Measurements from ENCODE around the gene SLC9A1.
A peak's percentile ranks its signal among the peaks of the same experiment; 100 is the strongest.
"Not testable (repeated sequence)": the region's sequence is repeated elsewhere in the genome, so short reads cannot be mapped to it uniquely, and the experiment has no call there.

The SLC9A1 gene

DNA sequence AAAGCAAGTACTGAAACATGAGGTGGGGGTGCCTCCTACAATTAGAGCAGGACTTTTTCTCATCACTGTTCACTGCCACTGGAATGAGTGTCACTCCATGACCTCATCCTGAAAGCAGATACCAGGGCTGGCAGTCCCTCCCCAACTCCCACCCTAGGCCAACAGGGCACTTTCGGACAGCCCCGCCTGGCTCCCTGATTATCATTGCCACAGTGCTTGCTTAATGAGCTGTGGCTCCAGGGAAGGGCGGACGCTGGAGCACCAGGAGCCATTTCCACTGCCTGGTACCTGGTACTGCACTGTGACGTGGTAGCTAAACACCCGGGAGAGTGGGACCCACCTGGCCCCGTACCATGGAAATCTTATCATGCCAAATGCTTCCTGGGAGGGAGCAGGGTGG, 22.3 kb downstream of the SLC9A1 start:
- DNase-seq (ENCODE audit: low read depth, low spot score): no peak

DNA sequence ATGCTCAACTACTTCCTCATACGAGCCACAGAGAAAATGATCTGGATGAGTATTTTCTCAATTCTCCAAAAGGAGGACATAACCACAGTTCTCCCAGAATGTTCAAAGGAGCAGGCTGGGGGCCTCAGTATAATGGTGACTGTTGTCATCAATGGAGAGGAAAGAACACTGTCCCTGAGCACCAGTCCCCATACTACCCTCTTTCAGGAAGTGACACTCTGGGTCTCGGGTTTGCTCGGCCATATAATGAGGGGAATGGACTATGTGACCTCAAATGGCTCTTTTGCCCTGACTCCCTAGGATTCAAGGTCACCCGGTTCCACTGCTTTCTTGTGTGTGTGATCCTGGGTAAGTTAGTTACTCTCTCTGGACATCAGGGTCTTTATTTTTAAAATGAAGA, 22.8 kb downstream of the SLC9A1 start:
- DNase-seq (ENCODE audit: low read depth, low spot score): no peak

DNA sequence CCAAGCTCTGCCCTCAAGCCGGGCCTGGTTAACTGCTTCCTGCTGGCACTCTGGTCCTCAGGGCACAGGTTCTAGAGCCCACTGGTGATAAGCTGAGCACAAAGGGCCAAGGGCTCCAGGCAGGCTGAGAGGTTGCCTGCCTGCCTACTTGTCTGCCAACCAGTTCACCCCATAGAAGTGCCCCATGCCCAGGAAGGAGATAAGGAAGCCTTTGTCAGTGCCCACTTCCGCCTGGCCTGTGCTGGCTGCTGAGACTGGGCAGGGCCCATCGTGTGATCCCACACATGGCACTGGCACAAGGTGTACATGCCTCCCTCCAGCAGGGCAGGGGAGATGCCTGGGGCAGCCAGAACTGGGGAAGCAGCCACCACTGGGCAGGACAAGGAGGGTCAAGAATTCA, 24.1 kb downstream of the SLC9A1 start:
- DNase-seq (ENCODE audit: low read depth, low spot score): no peak

DNA sequence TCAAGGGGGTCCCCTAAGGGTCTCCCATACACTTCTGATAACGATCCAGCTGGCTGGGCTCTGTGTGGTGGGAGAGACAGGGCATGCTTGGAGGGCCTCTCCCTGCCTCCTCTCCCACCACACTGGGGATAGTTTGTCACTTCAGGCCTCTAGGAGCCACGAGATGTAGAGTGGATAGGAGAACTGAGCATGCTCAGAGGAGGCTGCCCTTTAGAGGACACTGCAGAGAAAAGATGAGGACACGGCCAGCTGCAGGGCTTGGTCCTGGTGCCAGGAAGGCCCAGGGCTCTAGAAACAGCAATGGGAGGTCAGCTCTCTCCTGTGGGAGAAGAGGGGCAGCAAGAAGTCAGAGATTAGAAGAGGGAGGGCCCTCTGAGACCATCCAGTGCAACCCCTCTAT, 25.7 kb downstream of the SLC9A1 start:
- no peak for DNase-seq (ENCODE audit: low read depth, low spot score)

DNA sequence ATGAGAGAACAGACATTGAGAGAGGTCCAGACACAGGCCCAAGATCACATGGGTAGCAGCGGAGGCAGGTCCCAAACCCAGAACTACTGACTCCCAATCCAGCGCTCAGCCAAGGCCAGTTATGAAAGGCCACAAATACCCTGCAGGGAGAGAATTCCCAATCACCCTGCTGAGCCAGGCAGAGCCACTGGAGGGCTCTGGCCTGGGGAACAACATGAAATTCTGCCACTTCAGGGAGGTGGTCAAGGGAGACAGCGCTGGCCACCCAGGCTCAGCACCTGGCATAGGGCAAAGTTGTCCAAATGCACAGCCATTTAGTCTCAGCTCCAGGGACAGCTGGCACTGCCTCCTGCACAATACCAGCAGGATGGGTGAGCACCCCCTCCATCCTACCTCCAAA, 27.5 kb downstream of the SLC9A1 start:
- DNase-seq (ENCODE audit: low read depth, low spot score): no peak

DNA sequence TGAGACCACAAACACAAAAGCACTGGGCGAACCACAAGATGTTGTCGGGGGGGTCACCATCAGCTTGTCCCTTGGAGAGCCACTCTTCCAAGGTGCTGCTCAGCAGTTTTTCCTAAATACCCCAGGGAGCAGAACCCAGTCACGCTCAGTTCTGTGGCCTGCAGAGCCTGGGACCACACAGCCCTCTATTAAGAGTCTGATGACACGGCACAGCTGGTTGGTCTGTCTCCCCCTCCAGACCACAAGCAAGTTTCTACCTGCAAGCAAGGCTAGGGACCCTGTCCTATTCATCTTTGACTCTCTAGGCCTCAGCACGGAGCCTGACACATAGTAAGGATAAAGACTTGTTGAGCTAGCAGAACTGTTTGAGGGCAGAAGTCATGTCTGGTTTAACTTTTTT, 28.5 kb downstream of the SLC9A1 start:
- no peak for DNase-seq (ENCODE audit: low read depth, low spot score)

DNA sequence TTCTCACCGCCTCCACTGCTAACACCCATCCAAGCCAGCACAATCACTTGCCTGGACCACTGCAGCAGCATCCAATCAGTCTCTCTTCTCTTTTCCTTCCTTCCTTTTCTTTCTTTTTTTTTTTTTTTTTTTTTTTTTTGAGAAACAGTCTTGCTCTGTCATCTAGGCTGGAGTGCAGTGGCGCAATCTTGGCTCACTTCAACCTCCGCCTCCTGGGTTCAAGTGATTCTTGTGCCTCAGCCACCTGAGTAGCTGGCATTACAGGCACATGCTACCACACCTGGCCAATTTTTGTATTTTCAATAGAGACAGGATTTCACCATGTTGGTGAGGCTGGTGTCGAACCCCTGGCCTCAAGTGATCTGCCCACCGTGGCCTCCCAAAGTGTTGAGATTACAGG, 29.8 kb downstream of the SLC9A1 start:
- DNase-seq (ENCODE audit: low read depth, low spot score): not testable (repeated sequence)

DNA sequence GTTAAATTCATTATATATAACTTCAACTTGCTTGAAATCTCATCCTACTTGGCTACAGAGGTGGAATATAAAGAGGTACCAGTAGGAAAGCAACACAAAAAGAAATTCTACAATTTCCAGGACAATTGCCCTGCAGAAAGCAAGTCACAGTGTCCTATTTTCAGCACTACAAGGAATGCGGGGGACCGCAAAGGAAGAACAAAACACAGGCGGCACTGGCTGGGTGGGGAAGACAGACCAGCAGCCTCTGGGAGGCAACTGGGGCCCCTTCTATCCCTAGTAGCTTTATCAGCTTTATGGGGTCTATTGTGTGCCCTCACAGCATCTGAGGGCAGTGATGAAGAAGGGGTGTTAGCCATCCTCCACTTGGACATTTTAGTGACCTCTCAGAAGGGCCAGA, 30.5 kb downstream of the SLC9A1 start:
- no peak for DNase-seq (ENCODE audit: low read depth, low spot score)

DNA sequence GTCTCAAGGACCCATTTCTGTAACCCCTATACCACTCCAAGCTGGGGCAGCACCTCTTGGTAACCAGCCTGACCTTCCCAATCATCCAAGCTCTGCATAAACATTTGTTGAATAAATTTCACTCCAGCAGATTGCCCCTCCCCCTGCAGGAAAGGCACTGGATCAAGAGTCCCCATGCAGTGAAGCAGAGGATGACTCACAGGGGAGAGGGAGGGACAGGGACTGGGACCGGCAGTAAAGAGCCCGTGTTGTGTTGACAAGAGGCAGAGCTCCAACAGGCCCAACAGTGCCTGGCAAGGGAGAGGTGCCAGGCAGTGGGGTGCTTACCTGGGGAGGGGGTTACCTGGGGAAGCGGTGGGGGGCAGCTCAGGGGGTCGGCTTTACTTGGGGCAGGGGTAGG, 32.3 kb downstream of the SLC9A1 start:
- no peak for DNase-seq (ENCODE audit: low read depth, low spot score)

DNA sequence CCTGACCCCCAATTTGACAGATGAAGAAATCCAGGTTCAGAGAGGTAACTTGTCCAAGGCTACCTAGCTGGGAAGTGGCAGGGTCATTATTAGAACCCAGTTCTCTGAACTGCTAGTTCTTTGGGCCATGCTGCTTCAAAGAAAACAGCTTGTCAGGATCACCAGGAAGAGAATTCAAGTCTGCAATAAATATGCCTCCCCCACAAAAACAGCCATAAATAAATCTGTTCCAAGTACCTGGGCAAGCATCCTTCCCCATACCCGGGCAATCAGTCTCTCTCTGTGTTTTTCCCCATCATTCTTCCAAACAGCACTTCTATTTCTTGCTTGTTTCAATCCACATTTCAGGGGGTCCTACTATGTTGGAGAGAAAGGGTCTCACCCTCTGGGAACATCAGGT, 34.1 kb downstream of the SLC9A1 start:
- no peak for DNase-seq (ENCODE audit: low read depth, low spot score)

DNA sequence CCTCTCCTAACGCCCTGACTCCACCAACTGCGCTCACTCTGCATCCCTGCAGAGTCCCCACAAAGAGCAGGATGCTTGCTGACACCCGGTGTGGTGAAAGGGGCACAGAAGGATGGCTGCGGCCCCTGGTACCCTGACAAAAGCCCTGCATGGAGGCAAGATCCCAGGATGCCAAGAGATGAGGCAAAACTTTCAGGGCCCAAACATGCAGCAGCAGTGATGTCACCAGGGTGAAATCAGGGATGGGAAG, 36.6 kb downstream of the SLC9A1 start:
- DNase-seq (ENCODE audit: low read depth, low spot score): no peak

DNA sequence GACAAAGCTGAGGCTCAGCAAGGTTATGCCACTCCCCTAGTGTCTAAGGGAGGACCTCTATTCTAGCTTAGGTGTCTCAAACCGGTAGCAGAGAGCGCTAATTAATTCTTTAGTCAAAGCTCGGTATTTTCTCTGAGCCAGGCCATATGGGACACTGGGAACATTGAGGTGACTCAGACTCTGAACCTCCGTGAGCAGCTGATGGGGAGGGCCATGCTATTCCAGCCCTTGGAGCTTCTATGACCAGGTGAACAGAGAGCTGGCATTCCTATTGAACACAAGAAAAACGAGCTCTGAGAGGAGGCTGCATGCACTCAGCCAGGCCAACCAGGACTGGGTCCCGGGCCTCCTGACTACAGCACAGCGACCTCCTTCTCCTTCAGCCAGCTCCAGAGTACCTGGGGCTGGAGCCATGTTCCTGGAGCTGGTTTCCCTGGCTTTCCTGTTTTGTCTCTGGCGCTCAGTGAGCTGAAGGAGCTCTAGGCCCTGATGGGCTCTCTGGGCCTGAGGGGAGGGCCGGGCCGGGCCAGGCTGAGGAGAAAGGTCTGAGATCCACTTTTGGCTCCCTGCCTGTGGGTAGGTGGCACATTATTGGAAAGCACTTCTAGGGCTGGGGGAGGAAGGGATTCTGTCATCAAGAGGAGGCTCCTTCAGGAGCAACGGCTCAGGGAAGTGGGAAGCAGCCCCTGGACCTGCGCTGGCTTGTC, 37.0 kb downstream of the SLC9A1 start:
- DNase-seq (ENCODE audit: low read depth, low spot score): no peak

DNA sequence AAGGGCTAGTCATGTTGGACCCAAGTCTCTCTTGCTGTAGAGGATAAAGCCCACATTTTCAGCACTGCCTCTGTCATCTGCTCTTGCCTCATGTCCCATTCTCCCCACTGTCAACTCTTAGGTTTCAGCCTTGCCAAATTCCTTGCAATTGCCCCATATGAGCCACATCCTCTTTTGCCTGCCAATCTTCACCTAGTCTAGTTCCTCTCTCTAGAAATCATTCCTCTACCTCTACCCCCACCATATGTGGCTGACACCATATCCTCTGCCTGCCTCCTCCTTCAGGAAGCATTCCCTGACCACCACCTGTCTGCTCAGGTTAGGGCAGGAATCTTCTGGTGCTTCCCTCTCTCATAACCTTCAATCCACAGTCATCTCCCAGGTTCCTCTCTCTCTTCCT, 38.2 kb downstream of the SLC9A1 start:
- DNase-seq (ENCODE audit: low read depth, low spot score): no peak

DNA sequence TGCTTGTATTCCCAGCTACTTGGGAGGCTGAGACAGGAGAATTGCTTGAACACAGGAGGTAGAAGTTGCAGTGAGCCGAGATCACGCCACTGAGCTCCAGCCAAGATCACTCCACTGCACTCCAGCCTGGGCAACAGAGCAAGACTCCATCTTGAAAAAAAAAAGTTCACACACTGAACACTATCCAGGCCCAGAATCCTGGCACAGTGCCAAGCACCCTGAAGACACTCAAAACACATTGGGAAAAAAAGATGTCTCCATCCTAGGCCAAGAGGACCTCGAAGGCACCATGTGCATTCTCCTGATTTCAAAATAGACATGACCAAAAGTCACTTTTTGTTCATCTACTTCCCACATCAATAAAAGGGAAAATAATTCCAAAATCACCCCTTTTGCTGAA, 38.7 kb downstream of the SLC9A1 start:
- no peak for DNase-seq (ENCODE audit: low read depth, low spot score)

DNA sequence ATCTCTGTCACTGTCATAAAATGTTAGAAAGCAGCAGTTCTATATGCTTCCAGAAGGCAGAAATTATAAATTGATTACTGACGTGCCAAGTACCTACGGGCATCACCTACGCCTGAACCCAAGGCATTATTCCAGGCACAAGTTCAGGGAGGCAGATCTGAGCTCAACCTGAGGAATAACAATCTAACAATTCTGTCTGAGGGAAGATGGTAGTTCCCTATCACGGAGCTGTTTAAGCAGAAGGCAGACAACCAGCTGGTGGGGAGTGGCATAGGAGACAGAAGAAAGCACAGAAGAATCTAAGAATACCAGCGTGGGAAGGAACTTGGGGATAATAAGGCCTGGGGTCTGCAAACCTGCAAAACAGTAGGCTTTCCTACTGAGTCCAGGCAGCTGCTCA, 40.4 kb downstream of the SLC9A1 start:
- DNase-seq (ENCODE audit: low read depth, low spot score): no peak

DNA sequence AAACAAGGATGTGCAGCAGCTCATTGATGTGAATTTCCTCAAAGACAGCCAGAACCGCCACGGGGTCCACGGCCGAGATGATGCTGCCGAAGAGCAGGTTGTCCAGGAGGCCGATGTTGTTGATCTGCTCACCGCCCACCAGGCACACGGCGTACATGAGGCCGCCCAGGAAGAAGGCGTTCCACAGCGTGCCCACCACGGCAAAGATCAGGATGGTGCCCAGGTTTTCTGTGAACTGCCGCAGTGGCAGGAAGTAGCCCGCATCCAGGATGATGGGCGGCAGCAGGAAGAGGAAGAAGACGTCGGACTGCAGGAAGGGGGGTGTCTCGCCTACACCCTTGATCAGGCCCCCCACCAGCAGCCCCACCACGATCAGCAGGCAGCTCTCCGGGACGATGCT, 41.1 kb downstream of the SLC9A1 start:
- no peak for DNase-seq (ENCODE audit: low read depth, low spot score)

DNA sequence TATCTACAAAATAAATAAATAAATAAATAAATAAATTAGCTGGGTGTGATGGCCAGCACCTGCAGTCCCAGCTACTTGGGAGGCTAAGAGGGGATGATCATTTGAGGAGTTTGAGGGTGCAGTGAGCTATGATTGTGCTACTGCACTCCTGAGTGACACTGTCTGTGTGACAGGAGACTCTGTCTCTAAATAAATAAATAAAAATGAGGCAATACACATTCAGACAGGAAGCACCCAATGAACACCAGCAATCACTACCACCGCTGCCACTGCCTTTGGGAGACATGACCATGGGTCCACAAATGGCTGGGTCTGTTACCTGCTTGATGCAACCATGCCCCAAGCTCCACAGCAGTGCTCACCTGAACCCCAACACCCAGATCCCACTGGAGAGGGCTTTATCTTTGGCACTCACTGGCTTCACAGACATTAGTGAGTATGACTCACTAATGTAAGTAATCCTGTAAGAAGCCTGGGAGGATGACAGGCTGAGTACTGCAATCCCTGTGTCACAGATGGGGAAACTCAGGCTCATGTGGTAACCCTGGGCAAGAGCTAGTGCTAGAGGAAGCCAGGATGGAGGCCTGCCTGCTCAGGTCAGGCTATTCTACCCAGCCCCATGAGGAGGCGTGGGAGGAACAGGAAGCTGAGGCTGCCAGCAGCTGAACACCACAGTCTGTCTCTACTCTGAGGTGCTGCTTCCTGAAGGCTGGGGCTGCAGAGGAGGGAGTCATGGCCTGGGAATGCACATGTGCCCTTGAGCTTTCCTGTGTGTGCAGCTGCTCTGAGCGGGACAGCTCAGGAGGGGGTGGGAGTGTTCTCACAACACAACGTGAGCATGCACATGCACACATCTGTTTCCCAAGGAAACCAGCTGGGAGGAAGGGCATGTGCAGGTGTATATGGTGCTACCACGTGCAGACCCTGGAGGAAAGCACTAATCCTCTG, 43.0 kb downstream of the SLC9A1 start:
- peak; percentile 86 for DNase-seq (ENCODE audit: low read depth, low spot score)

DNA sequence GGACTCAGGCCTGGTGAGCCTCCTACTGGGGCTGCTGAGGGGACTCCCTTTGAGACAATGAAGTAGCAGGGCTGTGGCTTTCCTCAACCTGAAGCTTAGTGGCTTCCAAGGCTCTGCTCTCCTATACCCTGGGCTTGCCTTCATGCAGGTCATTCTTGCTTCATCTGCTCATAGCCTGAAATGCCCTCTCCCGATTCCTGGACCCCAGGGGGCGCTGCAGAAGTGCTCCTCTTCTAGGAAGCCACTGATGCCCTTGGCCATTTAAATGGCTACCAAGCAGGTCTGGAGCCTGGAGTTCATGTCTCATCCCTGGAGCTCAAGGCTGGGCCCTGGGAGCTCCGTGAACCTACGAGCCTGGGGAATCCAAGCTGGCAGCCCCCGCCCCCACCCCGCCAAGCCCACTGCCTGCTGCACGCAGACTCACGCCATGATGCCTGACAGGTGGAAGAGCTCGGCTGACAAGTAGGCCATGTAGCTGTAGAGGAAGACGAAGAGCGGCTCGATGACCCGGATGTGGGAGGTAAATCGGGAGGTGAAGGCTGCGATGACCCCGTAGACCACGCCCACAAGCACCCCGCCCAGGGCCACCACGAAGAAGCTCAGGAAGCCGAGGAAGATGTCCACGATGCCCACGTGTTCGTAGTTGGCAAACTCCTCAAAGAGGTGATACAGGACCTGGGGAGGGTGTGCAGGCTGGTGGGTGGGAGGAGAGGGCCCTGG, 45.7 kb downstream of the SLC9A1 start:
- DNase-seq (ENCODE audit: low read depth, low spot score): no peak

DNA sequence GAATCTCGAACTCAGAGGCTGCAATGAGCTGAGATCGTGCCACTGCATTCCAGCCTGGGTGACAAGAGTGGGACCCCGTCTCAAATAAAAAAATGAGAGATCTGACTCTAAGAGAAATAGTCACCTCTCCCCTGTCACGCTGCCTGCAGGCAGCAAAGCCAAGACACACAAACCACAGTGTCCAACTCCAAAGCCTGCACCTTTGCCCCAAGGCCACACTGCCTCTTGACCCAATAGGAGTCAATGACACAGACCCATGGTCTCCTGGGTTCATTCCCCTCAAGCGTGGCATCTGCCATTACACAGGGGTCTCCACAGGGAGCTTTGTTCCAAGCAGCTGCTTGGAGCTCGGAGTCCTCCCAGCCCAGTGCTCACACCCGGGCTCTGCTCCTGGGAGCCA, 46.3 kb downstream of the SLC9A1 start:
- no peak for DNase-seq (ENCODE audit: low read depth, low spot score)

DNA sequence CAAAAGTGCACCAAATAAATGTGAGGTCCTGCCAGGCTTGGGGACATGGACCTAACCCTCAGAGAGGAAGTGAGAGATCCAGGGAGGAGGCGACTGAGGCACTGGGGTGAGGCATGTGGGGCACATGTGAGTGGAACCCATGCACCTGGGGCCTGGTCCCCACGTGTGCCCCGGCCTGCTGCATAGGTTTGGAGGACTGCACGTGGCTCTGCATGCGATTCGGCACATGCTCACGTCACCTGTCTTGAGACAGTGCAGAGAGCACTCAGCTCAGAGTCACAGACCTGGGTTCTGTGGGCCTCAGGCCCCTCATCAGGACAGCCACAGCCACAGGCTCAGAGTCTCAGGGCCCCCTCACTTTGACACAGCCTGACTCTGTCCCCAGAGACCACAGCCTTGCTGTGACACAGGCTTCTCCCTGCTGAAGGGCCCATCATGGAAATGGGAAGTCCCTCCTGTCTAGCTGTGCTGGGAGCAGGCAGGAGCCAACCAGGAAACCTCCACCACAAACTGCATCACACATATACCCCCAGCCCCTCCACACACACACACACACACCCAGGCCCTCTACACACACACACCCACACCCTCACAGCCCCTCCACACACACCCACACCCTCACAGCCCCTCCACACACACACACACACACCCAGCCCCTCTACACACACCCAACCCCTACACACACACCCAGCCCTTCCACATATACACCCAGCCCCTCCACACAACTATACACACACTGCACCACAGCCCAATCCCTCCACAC, 48.2 kb downstream of the SLC9A1 start:
- DNase-seq (ENCODE audit: low read depth, low spot score): no peak

DNA sequence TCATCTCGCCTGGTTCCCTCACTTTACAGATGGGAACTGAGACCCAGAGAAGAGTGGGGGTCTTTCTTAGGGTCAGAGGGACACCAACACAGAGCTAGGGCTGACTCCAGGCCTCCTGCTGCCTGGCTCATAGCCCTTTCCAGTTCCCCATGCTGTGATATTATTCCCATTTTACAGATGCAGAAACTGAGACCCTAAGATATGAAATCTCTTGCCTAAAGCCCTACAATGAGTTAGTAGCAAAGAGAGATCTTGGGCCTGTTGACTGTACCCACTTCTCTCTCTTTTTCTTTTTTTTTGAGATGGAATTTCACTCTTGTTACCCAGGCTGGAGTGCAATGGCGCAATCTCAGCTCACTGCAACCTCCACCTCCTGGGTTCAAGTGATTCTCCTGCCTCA, 49.9 kb downstream of the SLC9A1 start:
- DNase-seq (ENCODE audit: low read depth, low spot score): no peak

DNA sequence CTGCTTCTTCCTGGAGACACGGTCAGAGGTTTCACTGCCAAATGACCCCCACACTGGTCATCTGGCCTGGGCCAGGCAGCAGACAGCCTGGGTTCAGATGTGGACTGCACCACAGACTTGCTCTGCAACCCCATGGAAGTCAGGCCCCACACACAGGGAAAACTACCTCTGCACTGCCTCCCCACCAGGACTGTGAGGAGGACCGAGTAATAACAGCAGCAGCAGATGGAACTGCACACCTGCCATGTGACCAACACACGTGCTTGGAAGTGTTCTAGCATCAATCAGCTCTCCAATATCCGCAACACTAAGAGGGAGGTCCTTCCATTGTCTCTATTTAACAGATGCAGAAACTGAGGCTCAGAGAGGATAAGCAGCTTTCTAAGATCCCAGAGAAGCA, 51.4 kb downstream of the SLC9A1 start:
- no peak for DNase-seq (ENCODE audit: low read depth, low spot score)
